ENCODE results near the gene ISG20. TPM values are rescaled to one million over a fixed set of nuclear protein-coding genes. Genes with fewer than 3 reads are reported as not detected.
A peak's percentile ranks its signal among the peaks of the same experiment; 100 is the strongest.

ISG20 gene

Small RNA genes lying within 50 kb of the gene (small RNA-seq; reads per million reads assigned to genes)
- gene MIR1179 (ENCODE audit: low read depth) (3.7 reads per million, percentile 34 among the genes with 10 or more reads in this experiment), gene MIR7-2 (ENCODE audit: low read depth) (not detected)
